GM13977 (cell line): Measurements from ENCODE around the gene PPM1K.
A peak's percentile ranks its signal among the peaks of the same experiment; 100 is the strongest.

Experiments
- DNase-seq: peaks from one replicate; pipeline ENCODE4 v3.0.0; 2012; ENCODE audit warnings: low spot score
- in situ Hi-C: fragments of 300-500 bp; cut with MboI; formaldehyde crosslinking; loops from one replicate; pipeline ENCODE4 v1.12.0; 2022; ENCODE audit warnings: low sequenced_read_pairs, low pct_unique_long_range_greater_than_20kb, mixed read lengths, inconsistent platforms; ENCODE audit not compliant: unreplicated experiment
- TF ChIP-seq, protein P1 (sequence below): IDR thresholded peaks from 2 replicates; pipeline ENCODE4 v1.5.1; 2012; ENCODE audit warnings: mild to moderate bottlenecking, control low read depth; ENCODE audit not compliant: insufficient read depth; ENCODE audit errors: extremely low read depth, missing control alignments

PPM1K gene

DNA sequence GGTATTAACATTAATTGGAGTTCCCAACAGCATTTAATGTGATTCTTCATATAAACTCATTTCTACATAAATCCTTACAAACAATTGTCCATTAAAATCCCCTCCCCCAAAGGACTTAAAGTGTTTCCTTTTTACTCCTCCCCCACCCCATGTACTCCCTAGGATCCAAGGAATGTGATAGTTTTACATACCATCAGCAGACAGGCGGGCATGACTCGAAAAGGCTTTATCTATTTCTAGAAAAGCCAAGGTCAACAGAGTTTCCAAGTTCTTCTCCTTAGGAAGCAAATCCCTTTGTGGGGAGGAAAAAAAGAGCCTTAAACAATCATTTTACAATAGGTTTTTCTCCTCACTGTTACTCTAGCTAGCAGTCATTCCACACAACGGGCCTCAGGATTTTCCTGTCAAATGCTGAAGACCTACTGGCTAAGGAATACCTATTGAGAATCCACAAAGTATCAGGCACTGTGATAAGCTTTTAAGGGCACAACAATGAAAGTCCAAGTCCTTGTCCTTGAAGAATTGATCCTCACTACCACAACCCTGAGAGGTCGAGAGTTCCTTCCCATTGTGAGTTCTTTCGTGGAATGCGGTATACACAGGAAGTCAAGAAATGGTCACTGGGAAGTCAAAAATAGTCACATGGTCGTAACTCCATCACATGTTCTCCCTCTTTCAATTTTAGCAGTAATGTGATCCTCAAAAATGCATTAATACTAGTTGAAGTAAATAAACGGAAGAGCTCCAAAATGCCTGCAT is 7.2 kb downstream of the PPM1K start:
- no peak for DNase-seq
- TF ChIP-seq, protein P1, sequence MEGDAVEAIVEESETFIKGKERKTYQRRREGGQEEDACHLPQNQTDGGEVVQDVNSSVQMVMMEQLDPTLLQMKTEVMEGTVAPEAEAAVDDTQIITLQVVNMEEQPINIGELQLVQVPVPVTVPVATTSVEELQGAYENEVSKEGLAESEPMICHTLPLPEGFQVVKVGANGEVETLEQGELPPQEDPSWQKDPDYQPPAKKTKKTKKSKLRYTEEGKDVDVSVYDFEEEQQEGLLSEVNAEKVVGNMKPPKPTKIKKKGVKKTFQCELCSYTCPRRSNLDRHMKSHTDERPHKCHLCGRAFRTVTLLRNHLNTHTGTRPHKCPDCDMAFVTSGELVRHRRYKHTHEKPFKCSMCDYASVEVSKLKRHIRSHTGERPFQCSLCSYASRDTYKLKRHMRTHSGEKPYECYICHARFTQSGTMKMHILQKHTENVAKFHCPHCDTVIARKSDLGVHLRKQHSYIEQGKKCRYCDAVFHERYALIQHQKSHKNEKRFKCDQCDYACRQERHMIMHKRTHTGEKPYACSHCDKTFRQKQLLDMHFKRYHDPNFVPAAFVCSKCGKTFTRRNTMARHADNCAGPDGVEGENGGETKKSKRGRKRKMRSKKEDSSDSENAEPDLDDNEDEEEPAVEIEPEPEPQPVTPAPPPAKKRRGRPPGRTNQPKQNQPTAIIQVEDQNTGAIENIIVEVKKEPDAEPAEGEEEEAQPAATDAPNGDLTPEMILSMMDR, result no peak
- in situ Hi-C loops, result no loop called here

DNA sequence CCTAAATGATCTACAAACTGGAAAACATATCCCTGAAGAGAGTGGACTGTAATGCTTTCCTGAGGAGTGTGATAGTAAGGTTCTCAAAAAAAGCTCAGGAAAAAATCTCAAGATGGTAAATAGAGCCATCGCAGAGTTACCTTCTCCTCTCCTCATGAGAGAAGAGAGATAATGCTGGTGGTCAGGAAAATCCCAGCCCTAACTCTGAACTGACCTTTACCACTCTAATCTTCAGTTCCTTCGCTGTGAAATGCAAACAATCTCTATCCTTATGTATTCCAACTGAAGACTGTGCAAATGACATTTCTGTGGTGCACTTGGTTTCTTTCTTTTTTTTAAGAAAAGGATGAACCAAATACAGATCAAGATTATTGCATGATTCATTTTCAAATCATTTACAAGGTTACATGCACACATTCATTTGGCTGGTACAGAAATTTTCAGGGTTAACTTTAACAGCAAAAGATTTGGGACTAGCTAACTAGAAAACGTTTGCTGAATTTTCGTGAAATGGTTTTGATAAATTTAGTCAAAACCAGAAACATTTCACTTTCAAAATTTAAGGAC is 8.3 kb downstream of the PPM1K start:
- in situ Hi-C loops, result no loop called here
- DNase-seq, result no peak
- TF ChIP-seq, protein P1, result no peak

DNA sequence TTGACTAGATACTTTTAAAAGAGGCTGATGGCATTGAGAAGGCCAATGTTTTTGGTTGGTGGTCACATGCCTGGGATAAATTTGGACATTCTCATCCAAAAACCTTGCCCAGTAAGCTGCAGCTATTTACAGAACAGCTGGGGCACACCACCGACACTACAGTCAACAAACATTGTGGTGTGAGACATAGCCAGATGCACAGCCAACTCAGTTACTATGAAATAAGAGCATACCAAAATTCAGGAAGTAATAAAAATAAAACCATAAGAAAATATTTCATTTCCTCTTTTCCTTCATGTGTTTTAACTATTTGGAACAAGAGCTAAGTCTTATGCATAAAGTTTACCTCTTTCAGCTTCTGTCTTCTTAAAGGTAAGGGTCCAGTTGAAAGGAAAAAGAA is 8.8 kb downstream of the PPM1K start:
- DNase-seq, result peak; percentile 14
- in situ Hi-C loops, result no loop called here
- TF ChIP-seq, protein P1, result no peak

DNA sequence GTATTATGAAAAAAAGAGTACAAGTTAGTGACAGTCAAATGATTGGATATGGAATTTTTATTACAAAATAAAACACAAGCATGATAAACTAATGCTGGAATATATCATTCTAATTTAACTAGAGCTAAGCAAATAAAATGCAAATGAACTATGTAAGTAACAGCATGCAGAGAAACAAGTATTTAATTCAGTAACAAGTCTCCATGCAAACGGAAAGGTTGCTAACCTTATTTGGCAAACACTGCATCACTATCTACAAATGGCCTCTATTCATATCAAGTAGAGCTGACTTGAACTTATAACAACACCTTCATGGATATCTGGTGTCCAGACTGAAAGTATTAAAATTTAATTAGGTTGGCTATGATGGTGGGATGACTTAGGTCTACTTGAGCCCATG is 15.4 kb downstream of the PPM1K start:
- no peak for DNase-seq
- in situ Hi-C loops, result no loop called here
- TF ChIP-seq, protein P1, result no peak

DNA sequence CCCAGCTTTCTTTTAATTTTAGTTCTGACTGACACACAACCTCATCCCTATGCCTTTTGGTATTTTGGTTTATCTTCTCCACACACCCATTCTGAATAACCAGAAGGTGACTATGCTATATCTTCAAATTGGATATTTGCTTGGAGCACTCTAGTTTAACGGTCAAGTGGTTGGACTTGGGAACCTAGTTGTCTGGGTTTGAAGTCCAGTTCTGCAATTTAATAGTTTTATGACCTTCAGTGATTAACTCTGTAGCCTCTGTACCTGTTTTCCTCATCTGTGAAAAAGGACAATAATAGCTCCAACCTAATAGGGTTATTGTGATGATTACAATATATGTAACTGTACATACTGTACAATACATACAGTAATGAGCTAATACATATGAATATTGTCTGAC is 20.0 kb downstream of the PPM1K start:
- DNase-seq, result no peak
- TF ChIP-seq, protein P1, result no peak
- in situ Hi-C loops, result no loop called here

DNA sequence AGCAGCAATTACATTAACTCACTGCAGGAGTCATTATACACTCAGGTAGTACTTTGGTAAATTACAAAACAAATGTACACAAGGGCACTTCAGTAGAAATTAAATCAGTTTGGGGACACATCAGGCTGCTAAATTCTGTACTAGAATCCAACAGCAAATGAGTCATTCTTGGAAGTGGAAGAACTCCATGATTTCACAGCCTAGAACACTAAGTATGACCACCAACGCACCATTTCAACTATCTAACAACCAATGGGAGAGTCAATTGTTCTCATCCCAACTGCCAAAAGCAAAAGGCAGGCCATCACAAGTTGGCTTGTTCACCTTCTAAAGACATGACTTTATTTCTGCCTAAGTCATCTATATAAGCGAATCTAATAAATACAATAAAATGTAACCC is 26.6 kb downstream of the PPM1K start:
- TF ChIP-seq, protein P1, result no peak
- DNase-seq, result no peak
- in situ Hi-C loops, result no loop called here
